ENCODE data around the gene SIMC1. TPM values are rescaled to one million over a fixed set of nuclear protein-coding genes. Genes with fewer than 3 reads are reported as not detected.

SIMC1 gene
- total RNA-seq, 1 donor from 2014 or later, result 11.5 TPM

DNA sequence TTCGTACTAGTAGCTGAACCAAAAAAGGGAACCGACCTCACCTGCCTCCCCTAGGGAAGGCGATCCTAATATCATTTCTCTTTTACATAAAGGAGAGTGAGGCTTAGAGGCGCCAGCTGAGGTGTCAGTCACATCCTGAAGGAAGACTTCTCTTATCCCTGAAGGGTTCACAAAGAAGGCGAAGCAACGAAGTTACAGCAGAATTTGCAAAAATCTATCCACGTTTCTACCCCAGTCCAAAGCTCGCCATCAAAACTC, 123.9 kb downstream of the SIMC1 start:
- DNase-seq (ENCODE audit: low read depth), result no peak
- H3K27me3 ChIP-seq (ENCODE audit: control insufficient read depth, insufficient read depth, low read length), result no peaks in the 10 kb centered on the region
- no peaks in the 10 kb centered on the region for H3K36me3 ChIP-seq (ENCODE audit: control insufficient read depth, insufficient read depth, low read length)
- no peak overlapping the region for H3K4me3 ChIP-seq (ENCODE audit: low read depth, low read length)
- TF ChIP-seq CTCF (IDR thresholded peaks at IDR 0.05; ENCODE audit: insufficient read depth, low read length, poor library complexity, severe bottlenecking), result no peak

- no peak for DNase-seq (ENCODE audit: low read depth)
- Histone ChIP-seq H3K27me3 (ENCODE audit: control insufficient read depth, insufficient read depth, low read length) (no peaks in the 10 kb centered on the region), H3K36me3 (ENCODE audit: control insufficient read depth, insufficient read depth, low read length) (no peaks in the 10 kb centered on the region), H3K4me3 (ENCODE audit: low read depth, low read length) (peak overlapping the region; percentile 78)
- no peak for TF ChIP-seq CTCF (IDR thresholded peaks at IDR 0.05; ENCODE audit: insufficient read depth, low read length, poor library complexity, severe bottlenecking)
These were observed 126.6 kb downstream of the SIMC1 start for GRCh38 chr5:176364765-176365350.

DNA sequence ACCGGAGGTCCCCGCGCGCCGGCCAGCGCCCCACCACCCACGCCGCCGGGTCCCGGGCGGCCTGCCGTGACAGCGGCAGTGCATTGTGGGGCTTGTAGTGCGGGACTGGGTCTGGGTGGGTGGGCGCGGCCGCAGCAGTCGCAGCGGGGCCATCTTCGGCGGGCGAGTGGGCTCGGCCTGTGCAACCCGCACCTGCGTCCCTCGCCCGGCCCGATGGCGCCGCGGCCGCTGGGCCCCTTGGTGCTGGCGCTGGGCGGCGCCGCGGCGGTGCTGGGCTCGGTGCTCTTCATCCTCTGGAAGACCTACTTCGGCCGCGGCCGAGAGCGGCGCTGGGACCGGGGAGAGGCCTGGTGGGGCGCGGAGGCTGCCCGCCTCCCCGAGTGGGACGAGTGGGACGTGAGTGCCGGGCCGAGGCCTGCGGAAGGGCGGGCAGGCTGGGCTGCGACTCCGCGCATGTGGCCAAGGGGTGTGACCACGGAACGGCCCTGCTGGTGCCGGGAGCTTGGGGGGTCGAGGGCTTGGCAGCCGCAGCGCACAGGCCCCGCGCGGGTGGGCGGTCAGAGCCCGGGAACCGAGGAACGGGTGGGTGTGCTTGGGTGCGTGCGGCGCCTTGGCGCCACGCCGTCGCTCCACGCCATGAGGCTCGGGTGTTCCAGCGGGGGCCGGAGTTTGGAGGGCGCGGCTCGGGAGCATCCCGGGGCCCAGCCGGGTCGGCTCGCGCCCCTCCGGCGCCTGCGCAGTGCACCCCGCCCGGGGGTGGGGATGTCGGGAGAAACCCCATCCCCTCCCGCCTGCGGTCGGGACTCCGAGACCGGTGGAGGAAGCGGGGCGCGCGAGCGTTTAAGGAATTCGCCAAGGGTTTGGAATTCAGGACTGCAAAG, 127.4 kb downstream of the SIMC1 start, which contains the start of gene ARL10:
Gene ARL10 (plus strand): TSS at position 137 of the 881 bp plus-strand sequence. CDS start 77 bp downstream, at position 214.
- Histone ChIP-seq H3K36me3 (ENCODE audit: control insufficient read depth, insufficient read depth, low read length) (no peaks in the 10 kb centered on the region), H3K27me3 (ENCODE audit: control insufficient read depth, insufficient read depth, low read length) (no peaks in the 10 kb centered on the region), H3K4me3 (ENCODE audit: low read depth, low read length) (peak within 1 kb of the TSS; percentile 78)
- no peak for DNase-seq (ENCODE audit: low read depth)
- TF ChIP-seq CTCF (IDR thresholded peaks at IDR 0.05; ENCODE audit: insufficient read depth, low read length, poor library complexity, severe bottlenecking), result no peak

GRCh38 chr5:176366232-176366894, 128.1 kb downstream of the SIMC1 start:
- no peak for DNase-seq (ENCODE audit: low read depth)
- TF ChIP-seq CTCF (IDR thresholded peaks at IDR 0.05; ENCODE audit: insufficient read depth, low read length, poor library complexity, severe bottlenecking), result no peak
- Histone ChIP-seq H3K27me3 (ENCODE audit: control insufficient read depth, insufficient read depth, low read length) (no peaks in the 10 kb centered on the region), H3K4me3 (ENCODE audit: low read depth, low read length) (peak overlapping the region; percentile 78), H3K36me3 (ENCODE audit: control insufficient read depth, insufficient read depth, low read length) (no peaks in the 10 kb centered on the region)

GRCh38 chr5:176368726-176369125, 130.5 kb downstream of the SIMC1 start:
- no peaks in the 10 kb centered on the region for H3K27me3 ChIP-seq (ENCODE audit: control insufficient read depth, insufficient read depth, low read length)
- H3K36me3 ChIP-seq (ENCODE audit: control insufficient read depth, insufficient read depth, low read length), result peaks cover 2% of the 10 kb centered on the region
- DNase-seq (ENCODE audit: low read depth), result no peak
- TF ChIP-seq CTCF (IDR thresholded peaks at IDR 0.05; ENCODE audit: insufficient read depth, low read length, poor library complexity, severe bottlenecking), result no peak
- H3K4me3 ChIP-seq (ENCODE audit: low read depth, low read length), result no peak overlapping the region
